SU-DHL-6 (cell line): ENCODE data around the gene PLEKHA6.

Experiments used
- EZH2phosphoT487 ChIP-seq: fragments of 200-600 bp; sonication (generic), shearing (Covaris generic); conservative IDR thresholded peaks from 2 replicates; pipeline ENCODE4 v1.6.1; 2018; ENCODE audit warnings: mild to moderate bottlenecking, antibody characterized with exemption, low read length, moderate library complexity, mixed read lengths
- TF ChIP-seq, protein P1 (sequence below): fragments of 200-600 bp; sonication (generic); IDR thresholded peaks from one replicate; pipeline ENCODE4 v1.5.1; 2017; ENCODE audit warnings: antibody characterized with exemption, mild to moderate bottlenecking, low read length, moderate library complexity; ENCODE audit not compliant: insufficient read depth, poor library complexity, severe bottlenecking

- TF ChIP-seq, protein P1, sequence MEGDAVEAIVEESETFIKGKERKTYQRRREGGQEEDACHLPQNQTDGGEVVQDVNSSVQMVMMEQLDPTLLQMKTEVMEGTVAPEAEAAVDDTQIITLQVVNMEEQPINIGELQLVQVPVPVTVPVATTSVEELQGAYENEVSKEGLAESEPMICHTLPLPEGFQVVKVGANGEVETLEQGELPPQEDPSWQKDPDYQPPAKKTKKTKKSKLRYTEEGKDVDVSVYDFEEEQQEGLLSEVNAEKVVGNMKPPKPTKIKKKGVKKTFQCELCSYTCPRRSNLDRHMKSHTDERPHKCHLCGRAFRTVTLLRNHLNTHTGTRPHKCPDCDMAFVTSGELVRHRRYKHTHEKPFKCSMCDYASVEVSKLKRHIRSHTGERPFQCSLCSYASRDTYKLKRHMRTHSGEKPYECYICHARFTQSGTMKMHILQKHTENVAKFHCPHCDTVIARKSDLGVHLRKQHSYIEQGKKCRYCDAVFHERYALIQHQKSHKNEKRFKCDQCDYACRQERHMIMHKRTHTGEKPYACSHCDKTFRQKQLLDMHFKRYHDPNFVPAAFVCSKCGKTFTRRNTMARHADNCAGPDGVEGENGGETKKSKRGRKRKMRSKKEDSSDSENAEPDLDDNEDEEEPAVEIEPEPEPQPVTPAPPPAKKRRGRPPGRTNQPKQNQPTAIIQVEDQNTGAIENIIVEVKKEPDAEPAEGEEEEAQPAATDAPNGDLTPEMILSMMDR, result peak; percentile 65
- no peak for TF ChIP-seq EZH2phosphoT487
Measured at GRCh38 chr1:204398197-204399125, 38.7 kb upstream of the PLEKHA6 start.
